NB4 (cell line): ENCODE data around the gene TNFRSF18.

Experiments used
- DNase-seq: peaks from one replicate; pipeline ENCODE4 v3.0.0; 2010; ENCODE audit warnings: low read depth
- H3K4me3 ChIP-seq: one replicate; pipeline ENCODE4 v1.5.1; 2011; ENCODE audit warnings: mild to moderate bottlenecking, low read depth, low read length, moderate library complexity
- CTCF ChIP-seq: IDR thresholded peaks from one replicate; pipeline ENCODE4 v1.5.1; 2012; ENCODE audit warnings: low read depth, low read length
- MAX ChIP-seq: IDR thresholded peaks from 2 replicates; pipeline ENCODE4 v1.6.1; 2011; ENCODE audit warnings: low read depth, low read length
- MYC ChIP-seq: IDR thresholded peaks from 2 replicates; pipeline ENCODE4 v1.6.1; 2011; ENCODE audit warnings: low read depth, low read length
- POLR2A ChIP-seq: IDR thresholded peaks from 2 replicates; pipeline ENCODE4 v1.6.1; 2011; ENCODE audit warnings: mild to moderate bottlenecking; ENCODE audit not compliant: insufficient read length; ENCODE audit errors: extremely low read depth

Gene TNFRSF18

DNA sequence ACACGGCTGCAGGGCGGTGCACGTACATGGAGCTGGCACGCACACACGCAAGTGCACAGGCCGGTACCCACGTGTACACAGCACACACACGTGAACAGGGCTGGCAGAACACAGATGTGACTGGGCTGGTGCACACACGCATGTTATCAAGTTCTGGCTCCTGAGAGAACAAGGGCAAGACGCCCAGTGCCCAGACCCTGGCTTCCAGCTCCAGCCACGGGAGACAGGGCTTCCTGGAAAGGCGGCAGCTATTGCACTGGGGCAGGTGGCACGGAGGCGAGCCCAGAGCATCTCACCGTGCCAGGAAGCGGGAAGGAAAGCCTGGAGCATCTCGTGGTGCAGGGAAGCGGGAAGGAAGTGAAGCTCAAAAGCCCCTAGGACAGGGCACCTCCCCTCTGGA, 19.5 kb upstream of the TNFRSF18 start:
- DNase-seq = no peak
- no peak for TF ChIP-seq CTCF
- no peak for TF ChIP-seq POLR2A
- no peak for TF ChIP-seq MAX
- TF ChIP-seq MYC = no peak
- no peak overlapping the region for H3K4me3 ChIP-seq

GRCh38 chr1:1225238-1225845, 18.9 kb upstream of the TNFRSF18 start:
- DNase-seq = no peak
- TF ChIP-seq POLR2A (no peak), MAX (no peak), CTCF (no peak), MYC (no peak)
- no peak overlapping the region for H3K4me3 ChIP-seq

DNA sequence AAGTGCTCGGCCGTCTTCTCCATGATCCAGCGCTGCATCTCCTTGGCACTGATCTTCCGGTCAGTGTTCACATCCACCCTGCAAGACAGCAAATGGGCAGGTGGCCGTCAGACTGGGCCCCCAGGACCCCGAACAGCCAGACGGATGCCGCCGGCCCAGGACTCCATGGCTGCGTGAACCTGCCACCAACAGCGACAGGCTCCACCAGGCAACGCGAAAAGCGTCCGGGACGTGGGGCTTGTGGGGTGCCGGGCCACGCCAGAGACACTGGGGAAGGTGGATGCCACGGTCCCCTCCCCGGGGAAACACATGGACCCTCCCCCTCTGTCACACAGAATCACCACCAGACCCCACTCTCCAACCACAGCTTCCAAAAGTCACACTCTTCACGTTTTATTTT, 17.5 kb upstream of the TNFRSF18 start:
- TF ChIP-seq CTCF (no peak), POLR2A (no peak), MYC (no peak), MAX (no peak)
- DNase-seq = no peak

DNA sequence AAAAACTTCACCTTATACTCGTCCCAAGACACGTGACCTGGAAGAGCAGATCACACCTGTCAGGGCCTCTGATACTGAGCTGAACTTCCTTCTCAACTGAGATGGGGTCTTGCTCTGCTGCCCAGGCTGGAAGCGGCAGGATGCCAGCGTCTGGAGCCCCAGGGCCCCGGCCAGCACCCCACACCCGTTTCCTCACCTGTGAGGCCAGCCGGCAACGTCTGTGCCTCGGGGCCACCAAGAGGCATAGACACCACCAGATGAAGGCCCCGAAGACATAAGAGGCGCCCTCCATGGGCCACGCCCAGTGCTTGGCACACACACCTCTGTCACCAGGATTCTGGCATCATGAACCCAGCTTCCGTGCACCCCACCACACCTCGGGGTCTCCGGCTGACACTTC, 16.9 kb upstream of the TNFRSF18 start:
- TF ChIP-seq POLR2A (no peak), MAX (no peak), CTCF (no peak), MYC (no peak)
- H3K4me3 ChIP-seq = no peak overlapping the region
- no peak for DNase-seq

More for the DNA sequence above, 17.5 kb upstream of the TNFRSF18 start:
- H3K4me3 ChIP-seq = no peak overlapping the region

DNA sequence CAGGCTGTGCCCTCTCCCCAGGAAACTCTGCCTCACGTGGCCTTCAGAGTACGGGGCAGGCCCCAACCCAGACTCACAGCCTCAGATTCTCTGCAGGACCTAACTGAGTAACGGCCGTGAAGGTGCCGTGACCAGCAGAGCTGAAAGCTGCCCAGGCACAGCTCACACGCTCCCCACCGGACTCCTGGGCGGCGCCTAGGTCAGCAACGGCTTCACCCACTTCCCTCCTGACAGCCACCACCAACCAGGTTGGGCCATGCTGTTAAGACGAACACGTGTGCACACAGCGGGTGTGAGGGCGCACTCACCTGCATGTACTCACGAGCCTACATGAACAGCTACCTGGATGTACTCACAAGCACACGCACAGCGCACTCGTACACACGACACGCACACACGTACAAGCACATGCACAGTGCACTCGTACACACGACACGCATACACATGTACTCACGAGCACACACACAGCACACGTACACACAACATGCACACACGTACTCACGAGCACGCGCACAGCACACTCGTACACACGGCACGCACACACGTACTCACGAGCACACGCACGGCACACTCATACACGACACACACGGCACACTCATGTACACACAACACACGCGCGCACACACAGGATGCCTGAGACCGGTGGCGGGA, 16.3 kb upstream of the TNFRSF18 start:
- H3K4me3 ChIP-seq = no peak overlapping the region
- no peak for TF ChIP-seq CTCF
- no peak for TF ChIP-seq MYC
- TF ChIP-seq POLR2A = no peak
- no peak for TF ChIP-seq MAX
- DNase-seq = no peak

DNA sequence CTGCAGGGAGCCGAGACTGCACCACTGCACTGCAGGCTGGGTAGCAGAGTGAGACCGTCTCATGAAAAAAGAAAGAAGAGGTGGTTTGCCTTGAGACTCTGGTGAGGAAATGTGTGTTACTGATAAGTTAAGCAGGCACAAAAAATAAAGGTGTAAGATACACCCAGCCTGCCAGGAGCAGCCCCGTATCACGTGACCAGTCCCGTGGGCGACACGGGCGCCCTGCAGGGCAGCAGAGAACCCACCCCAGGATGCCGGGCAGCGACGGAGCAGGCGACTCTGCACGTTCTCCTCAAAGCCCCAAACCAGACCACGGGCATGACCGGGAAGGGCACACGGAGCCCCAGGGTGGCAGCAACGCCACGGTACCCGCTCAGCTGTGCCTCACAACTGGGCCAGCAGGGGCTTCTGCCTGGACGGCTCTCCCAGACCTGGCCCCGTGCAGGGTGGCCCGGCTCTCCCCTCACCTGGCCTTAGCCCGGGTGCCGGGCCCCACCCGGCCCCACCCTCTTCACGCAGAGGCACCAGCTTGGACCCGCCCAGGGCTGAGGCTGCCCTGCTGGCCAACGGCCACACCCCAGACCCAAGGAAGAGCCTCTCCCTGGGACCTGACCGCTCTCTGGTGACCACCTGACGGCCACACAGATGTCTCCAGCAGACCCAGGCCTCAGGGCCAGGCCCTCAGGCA, 15.6 kb upstream of the TNFRSF18 start:
- DNase-seq = no peak
- H3K4me3 ChIP-seq = no peak overlapping the region
- TF ChIP-seq MYC = no peak
- TF ChIP-seq CTCF = no peak
- no peak for TF ChIP-seq POLR2A
- TF ChIP-seq MAX = no peak
